Mucosa of descending colon (tissue), 3 donors: Measurements from ENCODE around the gene MT4. TPM values are rescaled to one million over a fixed set of nuclear protein-coding genes. Genes with fewer than 3 reads are reported as not detected.
A peak's percentile ranks its signal among the peaks of the same experiment; 100 is the strongest.

Source experiments
- ATAC-seq: fragments of 200-7000 bp; cut with Tn5 transposase; one replicate; pipeline ENCODE4 v1.9.1; 2020; ENCODE audit warnings: mild to moderate bottlenecking, moderate library complexity
- DNase-seq, 3 donors: peaks; one replicate each; pipeline ENCODE4 v3.0.0-alpha.2; 2020
- H3K36me3 ChIP-seq: fragments of 200-600 bp; one replicate; pipeline ENCODE4 v1.8.0; 2021; ENCODE audit warnings: low read depth, mild to moderate bottlenecking
- H3K4me1 ChIP-seq: fragments of 200-600 bp; one replicate; pipeline ENCODE4 v1.8.0; 2021; ENCODE audit warnings: low read depth, mild to moderate bottlenecking
- H3K4me3 ChIP-seq: fragments of 200-600 bp; one replicate; pipeline ENCODE4 v1.8.0; 2021; ENCODE audit warnings: mild to moderate bottlenecking
- H3K9me3 ChIP-seq: fragments of 200-600 bp; one replicate; pipeline ENCODE4 v1.8.0; 2021; ENCODE audit warnings: mild to moderate bottlenecking
- intact Hi-C, 2 donors: fragments of 100-400 bp; cut with DNase I in 1 of 2; cut with micrococcal nuclease in 1 of 2; formaldehyde crosslinking; loops; one replicate each; pipeline versions ENCODE4 v1.11.0 to v1.11.1; 2022; cut with DNase I, micrococcal nuclease
- total RNA-seq, 3 donors: library from RNA; stranded (reverse); fragmentation: NEBNext Ultra II Directional in 2 of 3; extraction: Animal tissue kit (Norgen Biotek cat#: 25700) in 2 of 3; gene quantifications; one replicate each; pipeline versions ENCODE4 v1.2.1 to v1.2.4, GENCODE V29; 2021 to 2023
- TF ChIP-seq, protein P1 (sequence below): fragments of 200-600 bp; IDR thresholded peaks from one replicate; pipeline ENCODE4 v1.8.0; 2022; ENCODE audit warnings: antibody characterized with exemption, mild to moderate bottlenecking
- donor health status: DM: no; HTN: no; CAD: no; lungs with moderate emphysema.
- donor health status: DM: no; HTN: no; CAD: no.
- donor health status: DM: no; HTN: yes; CAD: no.

The MT4 gene
- total RNA-seq, 3 donors from 2014 or later, result not detected

GRCh38 chr16:56520251-56520577 is 44.7 kb upstream of the MT4 start:
- intact Hi-C loops, result no loop called here
- no peak for DNase-seq
- TF ChIP-seq, protein P1, sequence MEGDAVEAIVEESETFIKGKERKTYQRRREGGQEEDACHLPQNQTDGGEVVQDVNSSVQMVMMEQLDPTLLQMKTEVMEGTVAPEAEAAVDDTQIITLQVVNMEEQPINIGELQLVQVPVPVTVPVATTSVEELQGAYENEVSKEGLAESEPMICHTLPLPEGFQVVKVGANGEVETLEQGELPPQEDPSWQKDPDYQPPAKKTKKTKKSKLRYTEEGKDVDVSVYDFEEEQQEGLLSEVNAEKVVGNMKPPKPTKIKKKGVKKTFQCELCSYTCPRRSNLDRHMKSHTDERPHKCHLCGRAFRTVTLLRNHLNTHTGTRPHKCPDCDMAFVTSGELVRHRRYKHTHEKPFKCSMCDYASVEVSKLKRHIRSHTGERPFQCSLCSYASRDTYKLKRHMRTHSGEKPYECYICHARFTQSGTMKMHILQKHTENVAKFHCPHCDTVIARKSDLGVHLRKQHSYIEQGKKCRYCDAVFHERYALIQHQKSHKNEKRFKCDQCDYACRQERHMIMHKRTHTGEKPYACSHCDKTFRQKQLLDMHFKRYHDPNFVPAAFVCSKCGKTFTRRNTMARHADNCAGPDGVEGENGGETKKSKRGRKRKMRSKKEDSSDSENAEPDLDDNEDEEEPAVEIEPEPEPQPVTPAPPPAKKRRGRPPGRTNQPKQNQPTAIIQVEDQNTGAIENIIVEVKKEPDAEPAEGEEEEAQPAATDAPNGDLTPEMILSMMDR, result no peak
- Histone ChIP-seq H3K9me3 (no peaks in the 10 kb centered on the region), H3K4me3 (no peak overlapping the region), H3K4me1 (peaks cover 4% of the 10 kb centered on the region), H3K36me3 (no peaks in the 10 kb centered on the region)
- ATAC-seq, result no peak

- ATAC-seq, result no peak
- intact Hi-C loops, result no loop called here
- H3K9me3 ChIP-seq, result no peaks in the 10 kb centered on the region
- H3K36me3 ChIP-seq, result no peaks in the 10 kb centered on the region
- H3K4me1 ChIP-seq, result no peaks in the 10 kb centered on the region
- DNase-seq, result no peak
- H3K4me3 ChIP-seq, result no peak overlapping the region
- TF ChIP-seq, protein P1, result no peak
Measured at GRCh38 chr16:56525236-56525635, 39.6 kb upstream of the MT4 start.

- intact Hi-C loops, result no loop called here
- Histone ChIP-seq H3K4me3 (no peak overlapping the region), H3K36me3 (no peaks in the 10 kb centered on the region), H3K4me1 (no peaks in the 10 kb centered on the region), H3K9me3 (no peaks in the 10 kb centered on the region)
- DNase-seq (no peak), ATAC-seq (no peak)
- TF ChIP-seq, protein P1, result no peak
Measured at GRCh38 chr16:56530872-56531271, 34.0 kb upstream of the MT4 start.

DNA sequence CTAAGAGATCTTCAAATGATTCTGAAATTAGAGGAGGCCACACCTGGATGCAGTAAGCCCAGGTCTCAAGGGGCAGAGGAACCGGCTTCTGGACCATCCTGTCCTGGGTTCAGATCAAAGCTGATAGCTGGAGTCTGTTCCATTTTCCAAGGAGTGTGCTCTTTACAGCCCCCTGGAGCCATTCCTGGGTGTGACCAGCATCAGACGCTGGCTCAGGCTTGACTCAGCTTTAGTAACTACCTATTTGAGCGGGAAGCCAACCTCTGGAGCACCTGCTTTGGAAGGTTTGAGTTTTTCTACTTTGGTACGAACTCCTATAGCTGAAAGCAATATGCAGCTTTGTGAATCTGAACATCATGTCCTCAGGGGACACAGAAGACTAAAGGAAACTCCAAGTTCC is 32.2 kb upstream of the MT4 start:
- no peak overlapping the region for H3K4me3 ChIP-seq
- no peaks in the 10 kb centered on the region for H3K36me3 ChIP-seq
- TF ChIP-seq, protein P1, result no peak
- ATAC-seq, result no peak
- no peaks in the 10 kb centered on the region for H3K4me1 ChIP-seq
- intact Hi-C loops, result no loop called here
- no peaks in the 10 kb centered on the region for H3K9me3 ChIP-seq
- DNase-seq, result no peak

- ATAC-seq (peak; percentile 71), DNase-seq (peak in 1 of 3 donors; percentile 19)
- TF ChIP-seq, protein P1, result no peak
- H3K9me3 ChIP-seq, result no peaks in the 10 kb centered on the region
- H3K4me1 ChIP-seq, result no peaks in the 10 kb centered on the region
- H3K4me3 ChIP-seq, result no peak overlapping the region
- intact Hi-C loops, result no loop called here
- H3K36me3 ChIP-seq, result no peaks in the 10 kb centered on the region
Measured at GRCh38 chr16:56534847-56535383, 30.0 kb upstream of the MT4 start.

DNA sequence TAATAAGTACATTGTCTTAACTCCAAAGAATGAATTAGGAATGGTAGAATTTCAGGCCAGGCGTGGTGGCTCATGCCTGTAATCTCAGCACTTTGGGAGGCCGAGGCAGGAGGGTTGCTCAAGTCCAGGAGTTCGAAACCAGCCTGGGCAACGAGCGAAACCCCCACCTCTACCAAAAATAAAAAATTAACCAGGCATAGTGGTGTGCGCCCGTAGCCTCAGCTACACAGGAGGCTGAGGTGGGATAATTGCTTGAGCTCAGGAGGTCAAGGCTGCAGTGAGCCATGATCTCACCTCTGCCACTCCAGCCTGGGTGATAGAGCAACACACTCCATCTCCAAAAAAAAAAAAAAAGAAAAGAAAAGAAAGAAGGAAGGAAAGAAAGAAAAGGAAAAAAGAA is 26.5 kb upstream of the MT4 start:
- Histone ChIP-seq H3K36me3 (no peaks in the 10 kb centered on the region), H3K9me3 (no peaks in the 10 kb centered on the region), H3K4me1 (no peaks in the 10 kb centered on the region), H3K4me3 (no peak overlapping the region)
- DNase-seq (no peak), ATAC-seq (no peak)
- intact Hi-C loops, result no loop called here
- TF ChIP-seq, protein P1, result no peak
